Neuronal stem cell (in vitro differentiated cells): Measurements from ENCODE around the gene MCM10.
"Not testable (repeated sequence)": the region's sequence is repeated elsewhere in the genome, so short reads cannot be mapped to it uniquely, and the experiment has no call there.

ENCODE experiments used
- DNase-seq: peaks from one replicate; pipeline ENCODE4 v3.0.0-alpha.2; 2013; ENCODE audit warnings: low spot score
- H2AFZ ChIP-seq: one replicate; pipeline ENCODE4 v1.6.1; 2013; ENCODE audit warnings: mild to moderate bottlenecking, low read length, inconsistent platforms
- H2AK5ac ChIP-seq: 2 replicates; pipeline ENCODE4 v1.6.1; 2013; ENCODE audit warnings: low read depth, mild to moderate bottlenecking, inconsistent platforms, low read length, moderate library complexity, mixed read lengths
- H2BK120ac ChIP-seq: 2 replicates; pipeline ENCODE4 v1.6.1; 2013; ENCODE audit warnings: low read depth, mild to moderate bottlenecking, inconsistent platforms, low read length, moderate library complexity, mixed read lengths
- H2BK12ac ChIP-seq: one replicate; pipeline ENCODE4 v1.6.1; 2013; ENCODE audit warnings: low read length, inconsistent platforms
- H2BK15ac ChIP-seq: 2 replicates; pipeline ENCODE4 v1.6.1; 2013; ENCODE audit warnings: mild to moderate bottlenecking, low read length, inconsistent platforms, mixed read lengths
- H2BK5ac ChIP-seq: one replicate; pipeline ENCODE4 v1.6.1; 2013; ENCODE audit warnings: inconsistent platforms, mild to moderate bottlenecking, low read length, moderate library complexity
- H3K14ac ChIP-seq: one replicate; pipeline ENCODE4 v1.6.1; 2013; ENCODE audit warnings: low read length, inconsistent platforms
- H3K18ac ChIP-seq: 2 replicates; pipeline ENCODE4 v1.6.1; 2013; ENCODE audit warnings: low read length, inconsistent platforms
- H3K23ac ChIP-seq: 2 replicates; pipeline ENCODE4 v1.6.1; 2013; ENCODE audit warnings: low read depth, mild to moderate bottlenecking, mixed read lengths, low read length, inconsistent platforms; ENCODE audit not compliant: poor library complexity
- H3K27ac ChIP-seq: replicated peaks from 3 replicates; pipeline ENCODE4 v1.5.1; 2013; ENCODE audit warnings: low read length, inconsistent platforms
- H3K27me3 ChIP-seq, 3 experiments: 2 replicates each; pipeline ENCODE4 v1.6.1; 2013; ENCODE audit warnings: low read length in 3 of 3, mild to moderate bottlenecking in 2 of 3, inconsistent platforms in 1 of 3, low read depth in 1 of 3, mixed read lengths in 1 of 3, moderate library complexity in 1 of 3; ENCODE audit not compliant: control insufficient read depth in 3 of 3, insufficient read depth in 3 of 3
- H3K36me3 ChIP-seq, 2 donors: replicated peaks in 1 of 2; 2 replicates each; pipeline ENCODE4 v1.6.1; 2013; ENCODE audit warnings: low read length in 2 of 2; ENCODE audit not compliant: control insufficient read depth in 2 of 2, insufficient read depth in 2 of 2
- H3K4ac ChIP-seq: 2 replicates; pipeline ENCODE4 v1.6.1; 2013; ENCODE audit warnings: inconsistent platforms, mild to moderate bottlenecking, low read length, moderate library complexity
- H3K4me1 ChIP-seq, 2 donors: 1 replicate in 1 of 2; 2 replicates in 1 of 2; pipeline ENCODE4 v1.6.1; 2013; ENCODE audit warnings: low read length in 2 of 2, low read depth in 1 of 2; ENCODE audit not compliant: control insufficient read depth in 2 of 2, insufficient read depth in 1 of 2
- H3K4me2 ChIP-seq: one replicate; pipeline ENCODE4 v1.6.1; 2013; ENCODE audit warnings: mild to moderate bottlenecking, low read length, inconsistent platforms; ENCODE audit not compliant: insufficient read depth, poor library complexity, severe bottlenecking
- H3K4me3 ChIP-seq, 2 donors: 2 replicates each; pipeline ENCODE4 v1.5.1; 2013; ENCODE audit warnings: low read length in 2 of 2, mild to moderate bottlenecking in 2 of 2, inconsistent platforms in 1 of 2, moderate library complexity in 1 of 2
- H3K79me1 ChIP-seq: one replicate; pipeline ENCODE4 v1.6.1; 2013; ENCODE audit warnings: low read depth, mild to moderate bottlenecking, inconsistent platforms, low read length, moderate library complexity
- H3K9ac ChIP-seq: one replicate; pipeline ENCODE4 v1.6.1; 2013; ENCODE audit warnings: mild to moderate bottlenecking, low read depth, low read length, inconsistent platforms; ENCODE audit not compliant: poor library complexity
- H3K9me3 ChIP-seq, 2 donors: replicated peaks in 1 of 2; 2 replicates each; pipeline versions ENCODE3 to v1.6.1; 2013; ENCODE audit warnings: low read length in 2 of 2, mild to moderate bottlenecking in 2 of 2, inconsistent platforms in 1 of 2, low read depth in 1 of 2, mixed read lengths in 1 of 2, moderate library complexity in 1 of 2; ENCODE audit not compliant: control insufficient read depth in 2 of 2, insufficient read depth in 1 of 2
- H4K8ac ChIP-seq: one replicate; pipeline ENCODE4 v1.6.1; 2013; ENCODE audit warnings: low read depth, mild to moderate bottlenecking, inconsistent platforms, low read length, moderate library complexity
- H4K91ac ChIP-seq: one replicate; pipeline ENCODE4 v1.6.1; 2013; ENCODE audit warnings: low read length, low read depth, mild to moderate bottlenecking, inconsistent platforms; ENCODE audit not compliant: poor library complexity
- WGBS, 2 donors: extraction: QIAGEN DNeasy Blood & Tissue Kit; methylation state at CpG; one replicate each; pipeline ENCODE4 v1.1.7; 2013; ENCODE audit warnings: missing lambda C conversion rate in 2 of 2, mixed read lengths in 1 of 2; ENCODE audit not compliant: insufficient read length in 2 of 2, insufficient replicate concordance in 1 of 2; ENCODE audit errors: extremely low coverage in 2 of 2; 5-methylcytosine and 5-hydroxymethylcytosine counted together

MCM10 gene

GRCh38 chr10:13238271-13239077 is 77.1 kb downstream of the MCM10 start:
- no peaks in the 10 kb centered on the region for H3K4me1 ChIP-seq
- H3K9ac ChIP-seq = no peak overlapping the region
- no peaks in the 10 kb centered on the region for H3K9me3 ChIP-seq
- H3K18ac ChIP-seq = no peak overlapping the region
- no peak overlapping the region for H2BK5ac ChIP-seq
- H2BK120ac ChIP-seq = no peak overlapping the region
- no CpG with 5 or more reads among the region's 16 CpGs for WGBS, 2 donors
- H4K8ac ChIP-seq = no peak overlapping the region
- H2AK5ac ChIP-seq = no peak overlapping the region
- H2BK12ac ChIP-seq = no peak overlapping the region
- no peak overlapping the region for H4K91ac ChIP-seq
- H3K27ac ChIP-seq = no peak overlapping the region
- peaks cover 0 to 2% (median 0%) of the 10 kb centered on the region in 3 experiments for H3K27me3 ChIP-seq
- no peak overlapping the region for H3K23ac ChIP-seq
- H2BK15ac ChIP-seq = no peak overlapping the region
- no peak for DNase-seq
- H3K4ac ChIP-seq = no peak overlapping the region
- H3K36me3 ChIP-seq = no peaks in the 10 kb centered on the region
- H3K4me3 ChIP-seq = no peak overlapping the region
- no peak overlapping the region for H3K14ac ChIP-seq
- H2AFZ ChIP-seq = no peak overlapping the region
- H3K4me2 ChIP-seq = no peak overlapping the region
- H3K79me1 ChIP-seq = no peaks in the 10 kb centered on the region

- Histone ChIP-seq H4K91ac (no peak overlapping the region), H2BK5ac (no peak overlapping the region), H3K9ac (no peak overlapping the region), H3K36me3 (no peaks in the 10 kb centered on the region), H2AK5ac (no peak overlapping the region), H3K4ac (no peak overlapping the region), H3K4me3 (no peak overlapping the region), H3K27me3 (peaks cover 0 to 2% (median 0%) of the 10 kb centered on the region in 3 experiments), H4K8ac (no peak overlapping the region), H3K9me3 (no peaks in the 10 kb centered on the region), H2AFZ (no peak overlapping the region), H2BK12ac (no peak overlapping the region), H3K14ac (no peak overlapping the region), H2BK15ac (no peak overlapping the region), H3K4me1 (no peaks in the 10 kb centered on the region), H3K18ac (no peak overlapping the region), H3K27ac (no peak overlapping the region), H3K4me2 (no peak overlapping the region), H2BK120ac (no peak overlapping the region), H3K23ac (no peak overlapping the region), H3K79me1 (no peaks in the 10 kb centered on the region)
- WGBS, 2 donors = no CpG with 5 or more reads among the region's 7 CpGs
- no peak for DNase-seq
These were observed 78.6 kb downstream of the MCM10 start for GRCh38 chr10:13239923-13240322.

- Histone ChIP-seq H2AFZ (no peak overlapping the region), H3K4me1 (no peaks in the 10 kb centered on the region), H3K18ac (no peak overlapping the region), H3K9ac (no peak overlapping the region), H3K14ac (no peak overlapping the region), H3K79me1 (no peaks in the 10 kb centered on the region), H3K27me3 (peaks cover 0 to 2% (median 0%) of the 10 kb centered on the region in 3 experiments), H3K4me2 (no peak overlapping the region), H3K4me3 (no peak overlapping the region), H3K4ac (no peak overlapping the region), H2BK120ac (no peak overlapping the region), H4K8ac (no peak overlapping the region), H3K23ac (no peak overlapping the region), H2BK12ac (no peak overlapping the region), H2AK5ac (no peak overlapping the region), H3K36me3 (no peaks in the 10 kb centered on the region), H2BK15ac (no peak overlapping the region), H3K27ac (no peak overlapping the region), H2BK5ac (no peak overlapping the region), H4K91ac (no peak overlapping the region), H3K9me3 (no peaks in the 10 kb centered on the region)
- no CpG with 5 or more reads among the region's 3 CpGs for WGBS, 2 donors
- no peak for DNase-seq
These were observed 80.3 kb downstream of the MCM10 start for GRCh38 chr10:13241613-13242012.

- H3K4me2 ChIP-seq, H2BK120ac ChIP-seq, H4K8ac ChIP-seq, H3K14ac ChIP-seq, H3K23ac ChIP-seq, H4K91ac ChIP-seq, H3K4me1 ChIP-seq, H2BK15ac ChIP-seq, H3K36me3 ChIP-seq, H2BK12ac ChIP-seq, H2BK5ac ChIP-seq, H3K4me3 ChIP-seq, DNase-seq, H3K9me3 ChIP-seq, H3K18ac ChIP-seq, H3K27me3 ChIP-seq, H3K9ac ChIP-seq, H3K27ac ChIP-seq, H2AK5ac ChIP-seq, H3K4ac ChIP-seq, H2AFZ ChIP-seq, H3K79me1 ChIP-seq: not testable (repeated sequence)
- WGBS, 2 donors = no CpG with 5 or more reads among the region's 5 CpGs
These were observed 80.9 kb downstream of the MCM10 start for GRCh38 chr10:13242260-13242659.
